ENCODE data around the gene ABLIM3.

The ABLIM3 gene

GRCh38 chr5:149195337-149195887 is 54.1 kb downstream of the ABLIM3 start:
- DNase-seq: no peak

- DNase-seq: no peak
Observed at GRCh38 chr5:149195962-149196361, 54.7 kb downstream of the ABLIM3 start.

- DNase-seq: no peak
Observed at GRCh38 chr5:149198148-149198547, 56.9 kb downstream of the ABLIM3 start.

GRCh38 chr5:149200355-149200754 is 59.1 kb downstream of the ABLIM3 start:
- DNase-seq: peak in 1 of 2 experiments; percentile 56

GRCh38 chr5:149201121-149201637 is 59.9 kb downstream of the ABLIM3 start:
- DNase-seq: peak in 1 of 2 experiments; percentile 14

GRCh38 chr5:149202910-149203451 is 61.7 kb downstream of the ABLIM3 start:
- DNase-seq: no peak

- DNase-seq: peak in 1 of 2 experiments; percentile 10
Observed at GRCh38 chr5:149203921-149204441, 62.7 kb downstream of the ABLIM3 start.

- no peak for DNase-seq
Observed at GRCh38 chr5:149205625-149206523, 64.6 kb downstream of the ABLIM3 start.

GRCh38 chr5:149206524-149207141 is 65.3 kb downstream of the ABLIM3 start:
- no peak for DNase-seq

- DNase-seq: no peak
Observed at GRCh38 chr5:149207831-149208230, 66.5 kb downstream of the ABLIM3 start.

GRCh38 chr5:149210225-149210624 is 68.9 kb downstream of the ABLIM3 start:
- DNase-seq: no peak

- DNase-seq: no peak
Observed at GRCh38 chr5:149210968-149211490, 69.7 kb downstream of the ABLIM3 start.

GRCh38 chr5:149211566-149211965 is 70.3 kb downstream of the ABLIM3 start:
- no peak for DNase-seq

GRCh38 chr5:149212198-149212951 is 71.1 kb downstream of the ABLIM3 start:
- DNase-seq: no peak

- no peak for DNase-seq
Observed at GRCh38 chr5:149213264-149213880, 72.1 kb downstream of the ABLIM3 start.

- peak in 1 of 2 experiments; percentile 14 for DNase-seq
Observed at GRCh38 chr5:149215478-149216090, 74.3 kb downstream of the ABLIM3 start.

GRCh38 chr5:149216496-149216895 is 75.2 kb downstream of the ABLIM3 start:
- DNase-seq: no peak

GRCh38 chr5:149217096-149217802 is 76.0 kb downstream of the ABLIM3 start:
- peak in 1 of 2 experiments; percentile 61 for DNase-seq

- DNase-seq: peak in 1 of 2 experiments; percentile 71
Observed at GRCh38 chr5:149217803-149218155, 76.5 kb downstream of the ABLIM3 start.

GRCh38 chr5:149219584-149219983 is 78.3 kb downstream of the ABLIM3 start:
- DNase-seq: no peak
